HepG2 (cell line): ENCODE data around the gene EEF1AKMT3.

Experiments
- ARNT ChIP-seq: fragments of 450-650 bp; IDR thresholded peaks from 2 replicates; pipeline ENCODE4 v1.6.1; 2017
- BORCS8-MEF2B ChIP-seq: sonication (generic); formaldehyde crosslinking; IDR thresholded peaks from 2 replicates; pipeline ENCODE4 v1.8.0; 2022; ENCODE audit warnings: mild to moderate bottlenecking, missing genetic modification reagents
- FOXA1 ChIP-seq, 2 experiments: fragments of 450-650 bp in 1 of 2; sonication (generic) in 1 of 2; formaldehyde crosslinking in 1 of 2; IDR thresholded peaks; 2 replicates each; pipeline versions ENCODE4 v1.4.0 to v1.6.1; 2016 to 2020; ENCODE audit warnings: missing genetic modification reagents in 1 of 2
- IRX3 ChIP-seq: sonication (generic); formaldehyde crosslinking; IDR thresholded peaks from 2 replicates; pipeline ENCODE4 v1.8.1; 2023; ENCODE audit warnings: mild to moderate bottlenecking, low read depth, missing genetic modification reagents, borderline replicate concordance
- TAF1 ChIP-seq: sonication (generic); formaldehyde crosslinking; IDR thresholded peaks from 2 replicates; pipeline ENCODE4 v1.4.0; 2020; ENCODE audit warnings: missing genetic modification reagents
- ZNF263 ChIP-seq: sonication (generic); formaldehyde crosslinking; IDR thresholded peaks from 2 replicates; pipeline ENCODE4 v1.4.0; 2020; ENCODE audit warnings: missing genetic modification reagents
- ZNF850 ChIP-seq: sonication (generic); formaldehyde crosslinking; conservative IDR thresholded peaks from 2 replicates; pipeline ENCODE4 v1.9.0; 2021; ENCODE audit warnings: mild to moderate bottlenecking, missing genetic modification reagents
- TF ChIP-seq, protein P1 (sequence below): sonication (generic); formaldehyde crosslinking; IDR thresholded peaks from 2 replicates; pipeline ENCODE4 v1.4.0; 2020; ENCODE audit warnings: missing genetic modification reagents
- TF ChIP-seq, protein P2 (sequence below): conservative IDR thresholded peaks from 2 replicates; pipeline ENCODE4 v1.6.1; 2018; ENCODE audit warnings: missing genetic modification reagents
- TF ChIP-seq, protein P3 (sequence below): sonication (generic); formaldehyde crosslinking; IDR thresholded peaks from 2 replicates; pipeline ENCODE4 v1.4.0; 2020; ENCODE audit warnings: missing genetic modification reagents

DNA sequence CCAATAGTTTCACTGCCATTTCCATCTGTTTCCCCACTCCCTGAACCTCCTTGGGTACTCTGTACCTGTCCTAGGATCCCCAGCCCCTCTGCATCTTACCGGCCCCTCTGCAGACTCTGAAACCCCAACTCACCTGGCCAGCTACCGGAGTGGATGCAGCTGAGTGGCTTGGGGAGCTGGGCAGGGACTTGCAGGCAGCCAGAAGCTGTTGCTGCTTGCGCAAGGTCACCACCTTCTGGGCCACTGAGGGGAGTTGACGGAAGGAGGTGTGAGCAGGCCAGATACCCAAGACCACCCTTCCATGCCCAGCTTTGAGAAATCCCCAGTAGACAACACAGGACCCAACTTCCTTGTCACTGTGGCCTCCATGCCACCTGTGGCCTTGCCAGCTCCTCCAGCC lies 40.1 kb upstream of the EEF1AKMT3 start:
- TF ChIP-seq, protein P1, sequence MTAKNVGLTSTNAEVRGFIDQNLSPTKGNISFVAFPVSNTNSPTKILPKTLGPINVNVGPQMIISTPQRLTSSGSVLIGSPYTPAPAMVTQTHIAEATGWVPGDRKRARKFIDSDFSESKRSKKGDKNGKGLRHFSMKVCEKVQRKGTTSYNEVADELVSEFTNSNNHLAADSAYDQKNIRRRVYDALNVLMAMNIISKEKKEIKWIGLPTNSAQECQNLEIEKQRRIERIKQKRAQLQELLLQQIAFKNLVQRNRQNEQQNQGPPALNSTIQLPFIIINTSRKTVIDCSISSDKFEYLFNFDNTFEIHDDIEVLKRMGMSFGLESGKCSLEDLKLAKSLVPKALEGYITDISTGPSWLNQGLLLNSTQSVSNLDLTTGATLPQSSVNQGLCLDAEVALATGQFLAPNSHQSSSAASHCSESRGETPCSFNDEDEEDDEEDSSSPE (CRISPR knock-in tag) = no peak
- TF ChIP-seq ZNF850 (CRISPR knock-in tag) = no peak
- no peak for TF ChIP-seq FOXA1 (IDR thresholded peaks at IDR 0.05)
- no peak for TF ChIP-seq FOXA1 (CRISPR knock-in tag; IDR thresholded peaks at IDR 0.05)
- TF ChIP-seq ARNT = no peak
- no peak for TF ChIP-seq ZNF263
- no peak for TF ChIP-seq BORCS8-MEF2B (CRISPR knock-in tag)
- TF ChIP-seq IRX3 (CRISPR knock-in tag) = no peak
- TF ChIP-seq TAF1 (CRISPR knock-in tag) = no peak
- TF ChIP-seq, protein P2, sequence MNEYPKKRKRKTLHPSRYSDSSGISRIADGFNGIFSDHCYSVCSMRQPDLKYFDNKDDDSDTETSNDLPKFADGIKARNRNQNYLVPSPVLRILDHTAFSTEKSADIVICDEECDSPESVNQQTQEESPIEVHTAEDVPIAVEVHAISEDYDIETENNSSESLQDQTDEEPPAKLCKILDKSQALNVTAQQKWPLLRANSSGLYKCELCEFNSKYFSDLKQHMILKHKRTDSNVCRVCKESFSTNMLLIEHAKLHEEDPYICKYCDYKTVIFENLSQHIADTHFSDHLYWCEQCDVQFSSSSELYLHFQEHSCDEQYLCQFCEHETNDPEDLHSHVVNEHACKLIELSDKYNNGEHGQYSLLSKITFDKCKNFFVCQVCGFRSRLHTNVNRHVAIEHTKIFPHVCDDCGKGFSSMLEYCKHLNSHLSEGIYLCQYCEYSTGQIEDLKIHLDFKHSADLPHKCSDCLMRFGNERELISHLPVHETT (CRISPR knock-in tag) = no peak
- TF ChIP-seq, protein P3, sequence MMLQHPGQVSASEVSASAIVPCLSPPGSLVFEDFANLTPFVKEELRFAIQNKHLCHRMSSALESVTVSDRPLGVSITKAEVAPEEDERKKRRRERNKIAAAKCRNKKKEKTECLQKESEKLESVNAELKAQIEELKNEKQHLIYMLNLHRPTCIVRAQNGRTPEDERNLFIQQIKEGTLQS (CRISPR knock-in tag) = no peak
